Liver (tissue), 3 donors: ENCODE results near the gene TMEM107.

ENCODE experiments used
- EGR1 ChIP-seq, 2 donors: IDR thresholded peaks; 2 replicates each; pipeline ENCODE4 v1.6.1; 2016 to 2018; ENCODE audit warnings: antibody characterized with exemption in 2 of 2, low read depth in 2 of 2
- FOXA1 ChIP-seq: IDR thresholded peaks from 2 replicates; pipeline ENCODE4 v1.6.1; 2016; ENCODE audit warnings: antibody characterized with exemption
- GABPA ChIP-seq, 2 donors: IDR thresholded peaks in 1 of 2; conservative IDR thresholded peaks in 1 of 2; 2 replicates each; pipeline ENCODE4 v1.6.1; 2016; ENCODE audit warnings: antibody characterized with exemption in 2 of 2, mild to moderate bottlenecking in 1 of 2, moderate library complexity in 1 of 2
- HNF4G ChIP-seq: IDR thresholded peaks from 2 replicates; pipeline ENCODE4 v1.6.1; 2016; ENCODE audit warnings: antibody characterized with exemption
- JUND ChIP-seq, 2 donors: IDR thresholded peaks; 2 replicates each; pipeline ENCODE4 v1.6.1; 2016; ENCODE audit warnings: antibody characterized with exemption in 2 of 2
- RAD21 ChIP-seq, 2 donors: IDR thresholded peaks; 2 replicates each; pipeline ENCODE4 v1.6.1; 2016; ENCODE audit warnings: antibody characterized with exemption in 2 of 2, mild to moderate bottlenecking in 2 of 2
- SP1 ChIP-seq: IDR thresholded peaks from 2 replicates; pipeline ENCODE4 v1.6.1; 2018; ENCODE audit warnings: antibody characterized with exemption, mild to moderate bottlenecking
- TAF1 ChIP-seq: conservative IDR thresholded peaks from 2 replicates; pipeline ENCODE4 v1.6.1; 2016; ENCODE audit warnings: antibody characterized with exemption, mild to moderate bottlenecking
- YY1 ChIP-seq: IDR thresholded peaks from 2 replicates; pipeline ENCODE4 v1.6.1; 2016; ENCODE audit warnings: antibody characterized with exemption, mild to moderate bottlenecking
- TF ChIP-seq, protein P1 (sequence below): fragments of 150-350 bp; IDR thresholded peaks from 2 replicates; pipeline ENCODE4 v1.5.1; 2017; ENCODE audit warnings: improper control_type of control experiment, low read depth, low read length; ENCODE audit not compliant: missing input control
- TF ChIP-seq, protein P2 (sequence below): IDR thresholded peaks from 2 replicates; pipeline ENCODE4 v1.6.1; 2016; ENCODE audit warnings: antibody characterized with exemption, mild to moderate bottlenecking
- TF ChIP-seq, protein P3 (sequence below): IDR thresholded peaks from 2 replicates; pipeline ENCODE4 v1.6.1; 2016; ENCODE audit warnings: antibody characterized with exemption
- TF ChIP-seq, protein P4 (sequence below): IDR thresholded peaks from 2 replicates; pipeline ENCODE4 v1.6.1; 2016; ENCODE audit warnings: antibody characterized with exemption
- TF ChIP-seq, protein P5 (sequence below): IDR thresholded peaks from 2 replicates; pipeline ENCODE4 v1.6.1; 2016; ENCODE audit warnings: antibody characterized with exemption
- donor health status: healthy.
- donor health status: healthy.

DNA sequence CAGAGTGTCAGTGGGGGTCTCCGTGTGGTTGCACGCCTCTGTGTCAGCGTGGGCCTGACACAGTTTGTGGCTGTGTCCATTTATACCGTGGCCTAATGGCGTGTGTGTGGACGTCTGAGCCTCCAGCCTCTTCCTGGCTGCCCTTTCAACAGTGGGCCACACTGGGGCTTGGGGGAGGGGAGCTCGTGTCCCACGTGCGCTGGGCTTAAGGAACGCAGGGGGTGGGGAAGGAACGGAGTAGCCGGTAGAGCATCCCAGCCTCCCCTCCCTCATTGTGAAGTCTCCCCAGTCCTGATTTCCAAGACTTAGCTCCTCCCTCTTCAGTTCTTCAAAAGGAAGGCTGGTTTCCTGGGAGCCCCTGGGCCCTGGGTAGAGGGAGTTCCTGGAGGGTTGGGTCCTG lies 42.8 kb downstream of the TMEM107 start:
- TF ChIP-seq, protein P1, sequence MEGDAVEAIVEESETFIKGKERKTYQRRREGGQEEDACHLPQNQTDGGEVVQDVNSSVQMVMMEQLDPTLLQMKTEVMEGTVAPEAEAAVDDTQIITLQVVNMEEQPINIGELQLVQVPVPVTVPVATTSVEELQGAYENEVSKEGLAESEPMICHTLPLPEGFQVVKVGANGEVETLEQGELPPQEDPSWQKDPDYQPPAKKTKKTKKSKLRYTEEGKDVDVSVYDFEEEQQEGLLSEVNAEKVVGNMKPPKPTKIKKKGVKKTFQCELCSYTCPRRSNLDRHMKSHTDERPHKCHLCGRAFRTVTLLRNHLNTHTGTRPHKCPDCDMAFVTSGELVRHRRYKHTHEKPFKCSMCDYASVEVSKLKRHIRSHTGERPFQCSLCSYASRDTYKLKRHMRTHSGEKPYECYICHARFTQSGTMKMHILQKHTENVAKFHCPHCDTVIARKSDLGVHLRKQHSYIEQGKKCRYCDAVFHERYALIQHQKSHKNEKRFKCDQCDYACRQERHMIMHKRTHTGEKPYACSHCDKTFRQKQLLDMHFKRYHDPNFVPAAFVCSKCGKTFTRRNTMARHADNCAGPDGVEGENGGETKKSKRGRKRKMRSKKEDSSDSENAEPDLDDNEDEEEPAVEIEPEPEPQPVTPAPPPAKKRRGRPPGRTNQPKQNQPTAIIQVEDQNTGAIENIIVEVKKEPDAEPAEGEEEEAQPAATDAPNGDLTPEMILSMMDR, result no peak
- no peak for TF ChIP-seq EGR1 (IDR thresholded peaks at IDR 0.05; ENCODE audit: low read depth in 2 of 2)
- TF ChIP-seq, protein P2, sequence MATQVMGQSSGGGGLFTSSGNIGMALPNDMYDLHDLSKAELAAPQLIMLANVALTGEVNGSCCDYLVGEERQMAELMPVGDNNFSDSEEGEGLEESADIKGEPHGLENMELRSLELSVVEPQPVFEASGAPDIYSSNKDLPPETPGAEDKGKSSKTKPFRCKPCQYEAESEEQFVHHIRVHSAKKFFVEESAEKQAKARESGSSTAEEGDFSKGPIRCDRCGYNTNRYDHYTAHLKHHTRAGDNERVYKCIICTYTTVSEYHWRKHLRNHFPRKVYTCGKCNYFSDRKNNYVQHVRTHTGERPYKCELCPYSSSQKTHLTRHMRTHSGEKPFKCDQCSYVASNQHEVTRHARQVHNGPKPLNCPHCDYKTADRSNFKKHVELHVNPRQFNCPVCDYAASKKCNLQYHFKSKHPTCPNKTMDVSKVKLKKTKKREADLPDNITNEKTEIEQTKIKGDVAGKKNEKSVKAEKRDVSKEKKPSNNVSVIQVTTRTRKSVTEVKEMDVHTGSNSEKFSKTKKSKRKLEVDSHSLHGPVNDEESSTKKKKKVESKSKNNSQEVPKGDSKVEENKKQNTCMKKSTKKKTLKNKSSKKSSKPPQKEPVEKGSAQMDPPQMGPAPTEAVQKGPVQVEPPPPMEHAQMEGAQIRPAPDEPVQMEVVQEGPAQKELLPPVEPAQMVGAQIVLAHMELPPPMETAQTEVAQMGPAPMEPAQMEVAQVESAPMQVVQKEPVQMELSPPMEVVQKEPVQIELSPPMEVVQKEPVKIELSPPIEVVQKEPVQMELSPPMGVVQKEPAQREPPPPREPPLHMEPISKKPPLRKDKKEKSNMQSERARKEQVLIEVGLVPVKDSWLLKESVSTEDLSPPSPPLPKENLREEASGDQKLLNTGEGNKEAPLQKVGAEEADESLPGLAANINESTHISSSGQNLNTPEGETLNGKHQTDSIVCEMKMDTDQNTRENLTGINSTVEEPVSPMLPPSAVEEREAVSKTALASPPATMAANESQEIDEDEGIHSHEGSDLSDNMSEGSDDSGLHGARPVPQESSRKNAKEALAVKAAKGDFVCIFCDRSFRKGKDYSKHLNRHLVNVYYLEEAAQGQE, result no peak
- no peak for TF ChIP-seq TAF1
- TF ChIP-seq SP1, result no peak
- TF ChIP-seq HNF4G, result no peak
- TF ChIP-seq, protein P3, sequence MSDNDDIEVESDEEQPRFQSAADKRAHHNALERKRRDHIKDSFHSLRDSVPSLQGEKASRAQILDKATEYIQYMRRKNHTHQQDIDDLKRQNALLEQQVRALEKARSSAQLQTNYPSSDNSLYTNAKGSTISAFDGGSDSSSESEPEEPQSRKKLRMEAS, result no peak
- TF ChIP-seq RAD21 (IDR thresholded peaks at IDR 0.05), result no peak
- TF ChIP-seq, protein P4, sequence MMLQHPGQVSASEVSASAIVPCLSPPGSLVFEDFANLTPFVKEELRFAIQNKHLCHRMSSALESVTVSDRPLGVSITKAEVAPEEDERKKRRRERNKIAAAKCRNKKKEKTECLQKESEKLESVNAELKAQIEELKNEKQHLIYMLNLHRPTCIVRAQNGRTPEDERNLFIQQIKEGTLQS, result no peak
- no peak for TF ChIP-seq JUND (IDR thresholded peaks at IDR 0.05)
- TF ChIP-seq GABPA (IDR thresholded peaks at IDR 0.05 in 1 of 2, conservative IDR thresholded peaks at IDR 0.05 in 1 of 2), result no peak
- TF ChIP-seq, protein P5, sequence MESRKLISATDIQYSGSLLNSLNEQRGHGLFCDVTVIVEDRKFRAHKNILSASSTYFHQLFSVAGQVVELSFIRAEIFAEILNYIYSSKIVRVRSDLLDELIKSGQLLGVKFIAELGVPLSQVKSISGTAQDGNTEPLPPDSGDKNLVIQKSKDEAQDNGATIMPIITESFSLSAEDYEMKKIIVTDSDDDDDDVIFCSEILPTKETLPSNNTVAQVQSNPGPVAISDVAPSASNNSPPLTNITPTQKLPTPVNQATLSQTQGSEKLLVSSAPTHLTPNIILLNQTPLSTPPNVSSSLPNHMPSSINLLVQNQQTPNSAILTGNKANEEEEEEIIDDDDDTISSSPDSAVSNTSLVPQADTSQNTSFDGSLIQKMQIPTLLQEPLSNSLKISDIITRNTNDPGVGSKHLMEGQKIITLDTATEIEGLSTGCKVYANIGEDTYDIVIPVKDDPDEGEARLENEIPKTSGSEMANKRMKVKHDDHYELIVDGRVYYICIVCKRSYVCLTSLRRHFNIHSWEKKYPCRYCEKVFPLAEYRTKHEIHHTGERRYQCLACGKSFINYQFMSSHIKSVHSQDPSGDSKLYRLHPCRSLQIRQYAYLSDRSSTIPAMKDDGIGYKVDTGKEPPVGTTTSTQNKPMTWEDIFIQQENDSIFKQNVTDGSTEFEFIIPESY, result no peak
- no peak for TF ChIP-seq FOXA1
- TF ChIP-seq YY1, result no peak
